ENCODE measurements around the gene UGGT2.

- no peak for TF ChIP-seq EP300 (IDR thresholded peaks at IDR 0.05)
- TF ChIP-seq CTCF (IDR thresholded peaks at IDR 0.05): no peak
Measured at GRCh38 chr13:95896301-95896700, 156.9 kb downstream of the UGGT2 start.
